LNCaP clone FGC (cell line): Measurements from ENCODE around the gene RASD2.

ENCODE experiments used
- DNase-seq: peaks from one replicate; pipeline ENCODE4 v3.0.0-alpha.2; 2011; ENCODE audit warnings: low read depth
- H3K4me3 ChIP-seq: 2 replicates; pipeline ENCODE4 v1.5.1; 2011; ENCODE audit warnings: mild to moderate bottlenecking, low read depth, low read length, control low read depth
- CTCF ChIP-seq: IDR thresholded peaks from 2 replicates; pipeline ENCODE4 v1.5.1; 2012; ENCODE audit warnings: mild to moderate bottlenecking; ENCODE audit not compliant: control insufficient read depth, insufficient read depth; ENCODE audit errors: extremely low read depth

RASD2 gene

DNA sequence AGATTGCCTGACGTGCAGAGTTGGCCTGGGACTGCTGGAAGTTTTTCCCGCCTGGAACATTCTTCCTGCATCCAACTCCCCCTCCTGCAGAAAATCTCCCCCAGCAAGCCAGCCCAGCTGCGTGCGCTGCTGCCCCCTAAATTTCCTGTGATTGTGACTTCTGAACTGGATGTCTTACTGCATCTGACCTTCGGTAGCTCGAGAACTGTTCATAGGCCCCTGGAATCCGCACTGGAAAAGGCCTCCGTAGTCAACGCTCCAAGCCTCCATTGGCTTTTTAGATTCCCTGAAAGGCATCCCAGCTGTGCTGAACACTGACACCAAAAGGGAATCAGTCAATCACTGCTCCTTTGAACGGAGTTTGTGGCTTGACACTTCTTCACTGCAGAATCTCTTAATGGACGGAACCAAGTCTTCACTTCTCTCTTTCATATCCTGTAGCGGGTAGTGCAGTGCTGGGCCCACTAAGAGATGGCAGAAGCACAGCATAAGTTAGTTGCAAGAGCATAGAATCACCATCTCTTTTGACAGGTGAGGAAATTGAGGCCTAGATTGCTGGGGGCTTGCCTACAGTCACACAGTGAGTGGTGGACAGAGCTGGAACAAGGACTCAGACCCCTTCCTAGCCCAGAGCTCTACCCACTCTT, 14.2 kb upstream of the RASD2 start:
- TF ChIP-seq CTCF = no peak
- H3K4me3 ChIP-seq = no peak overlapping the region
- no peak for DNase-seq

- H3K4me3 ChIP-seq = no peak overlapping the region
- TF ChIP-seq CTCF = no peak
- DNase-seq = no peak
These were observed 11.7 kb upstream of the RASD2 start for GRCh38 chr22:35528927-35529326.

DNA sequence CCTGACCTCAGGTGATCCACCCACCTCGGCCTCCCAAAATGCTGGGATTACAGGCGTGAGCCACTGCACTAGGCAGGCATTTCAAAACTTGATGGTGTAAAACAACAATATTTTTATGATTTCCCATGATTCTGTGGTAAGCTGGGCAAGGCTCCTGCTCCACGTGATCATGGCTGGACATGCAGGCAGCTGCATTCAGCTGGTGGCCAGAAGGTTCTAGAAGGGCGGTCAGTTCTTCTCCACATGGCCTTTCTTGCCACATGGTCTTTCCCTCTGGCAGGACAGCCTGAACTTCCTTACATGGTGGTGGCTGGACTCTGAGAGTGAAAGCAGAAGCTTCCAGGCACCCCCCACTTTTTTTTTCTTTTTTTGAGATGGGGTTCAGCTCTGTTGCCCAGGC, 9.9 kb upstream of the RASD2 start:
- H3K4me3 ChIP-seq = no peak overlapping the region
- no peak for TF ChIP-seq CTCF
- no peak for DNase-seq

DNA sequence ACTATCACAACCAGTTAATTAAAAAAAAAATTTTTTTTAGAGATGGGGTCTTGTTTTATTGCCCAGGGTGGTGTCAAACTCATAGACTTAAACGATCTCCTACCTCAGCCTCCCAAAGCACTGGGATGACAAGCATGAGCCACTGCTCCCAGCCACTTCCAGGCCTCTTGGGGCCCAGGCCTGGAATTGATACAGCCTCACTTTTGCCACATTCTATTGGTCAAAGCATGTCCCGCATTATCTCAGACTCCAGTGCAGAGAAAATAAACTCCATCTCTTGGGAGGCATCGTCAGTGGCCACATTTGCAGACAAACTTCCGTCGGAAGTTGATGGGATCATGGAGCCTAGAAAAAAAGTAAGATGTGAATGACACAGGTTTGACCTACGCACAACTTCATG, 9.4 kb upstream of the RASD2 start:
- H3K4me3 ChIP-seq = no peak overlapping the region
- no peak for DNase-seq
- TF ChIP-seq CTCF = no peak

DNA sequence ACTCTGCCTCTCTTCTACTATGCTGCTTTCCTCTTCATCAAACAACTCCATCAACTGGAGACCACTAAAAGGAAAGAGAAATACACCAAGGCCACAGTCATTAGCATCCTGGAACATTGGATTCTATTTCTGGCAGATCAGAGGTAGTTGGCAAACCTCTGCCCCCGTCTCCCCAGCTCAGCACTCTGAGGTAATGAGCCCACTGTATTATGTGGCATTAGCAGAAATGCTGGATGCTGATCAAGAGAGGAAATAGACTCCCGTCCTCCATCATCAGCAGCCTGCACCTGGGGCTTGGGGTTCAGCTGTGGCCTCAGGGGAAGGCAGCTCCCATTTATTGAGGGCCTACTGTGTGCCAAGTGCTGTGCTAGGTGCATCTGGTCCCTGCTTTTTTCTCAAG, 9.0 kb upstream of the RASD2 start:
- no peak for TF ChIP-seq CTCF
- DNase-seq = no peak

GRCh38 chr22:35533365-35534029, 7.1 kb upstream of the RASD2 start:
- no peak for DNase-seq
- TF ChIP-seq CTCF = no peak
- H3K4me3 ChIP-seq = no peak overlapping the region

More for the DNA sequence above, 9.0 kb upstream of the RASD2 start:
- no peak overlapping the region for H3K4me3 ChIP-seq

GRCh38 chr22:35534091-35534490, 6.5 kb upstream of the RASD2 start:
- no peak for TF ChIP-seq CTCF

More at GRCh38 chr22:35534091-35534490, 6.5 kb upstream of the RASD2 start:
- H3K4me3 ChIP-seq = no peak overlapping the region
- no peak for DNase-seq
